WERI-Rb-1 (cell line): ENCODE data around the gene IRS1.

ENCODE experiments used
- DNase-seq: peaks from one replicate; pipeline ENCODE4 v3.0.0-alpha.2; 2020
- H3K27ac ChIP-seq: fragments of 250-450 bp; sonication (Bioruptor Pico); 2 replicates; pipeline ENCODE4 v1.5.1; 2020; ENCODE audit warnings: mild to moderate bottlenecking, moderate library complexity
- H3K27me3 ChIP-seq: fragments of 250-450 bp; sonication (Bioruptor Pico); 2 replicates; pipeline ENCODE4 v1.5.1; 2021; ENCODE audit warnings: mild to moderate bottlenecking, low read depth, moderate library complexity; ENCODE audit not compliant: insufficient read depth, severe bottlenecking
- H3K36me3 ChIP-seq: fragments of 250-450 bp; sonication (Bioruptor Pico); 2 replicates; pipeline ENCODE4 v1.5.1; 2020; ENCODE audit warnings: mild to moderate bottlenecking, moderate library complexity
- H3K4me3 ChIP-seq: 2 replicates; pipeline ENCODE4 v1.5.1; 2011; ENCODE audit warnings: low read depth, mild to moderate bottlenecking, control low read depth, low read length
- H3K9me3 ChIP-seq: fragments of 250-450 bp; sonication (Bioruptor Pico); 2 replicates; pipeline ENCODE4 v1.5.1; 2021; ENCODE audit warnings: mild to moderate bottlenecking, moderate library complexity; ENCODE audit not compliant: severe bottlenecking
- CTCF ChIP-seq: IDR thresholded peaks from 2 replicates; pipeline ENCODE4 v1.5.1; 2011; ENCODE audit warnings: low read depth, mild to moderate bottlenecking, control low read depth, inconsistent platforms, low read length

IRS1 gene

GRCh38 chr2:226800941-226801784, 1.5 kb upstream of the IRS1 start:
- peak overlapping the region; percentile 87 for H3K4me3 ChIP-seq
- H3K36me3 ChIP-seq = no peaks in the 10 kb centered on the region
- peak; percentile 90 for DNase-seq
- H3K27me3 ChIP-seq = no peaks in the 10 kb centered on the region
- no peak overlapping the region for H3K27ac ChIP-seq
- no peak for TF ChIP-seq CTCF
- no peaks in the 10 kb centered on the region for H3K9me3 ChIP-seq

- no peaks in the 10 kb centered on the region for H3K27me3 ChIP-seq
- H3K4me3 ChIP-seq = peak overlapping the region; percentile 87
- no peak overlapping the region for H3K27ac ChIP-seq
- H3K36me3 ChIP-seq = no peaks in the 10 kb centered on the region
- no peak for TF ChIP-seq CTCF
- no peaks in the 10 kb centered on the region for H3K9me3 ChIP-seq
- DNase-seq = peak; percentile 38
These were observed 638 bp upstream of the IRS1 start for GRCh38 chr2:226799976-226800940.

- TF ChIP-seq CTCF = no peak
- DNase-seq = no peak
- H3K36me3 ChIP-seq = no peaks in the 10 kb centered on the region
- H3K9me3 ChIP-seq = no peaks in the 10 kb centered on the region
- peak overlapping the region; percentile 31; the same call in 1 of the 2 replicates for H3K27ac ChIP-seq
- H3K27me3 ChIP-seq = no peaks in the 10 kb centered on the region
- H3K4me3 ChIP-seq = peak overlapping the region; percentile 80
These were observed 1.0 kb downstream of the IRS1 start for GRCh38 chr2:226798422-226799210.

GRCh38 chr2:226797989-226798421, 1.6 kb downstream of the IRS1 start:
- TF ChIP-seq CTCF = no peak
- no peak overlapping the region for H3K27ac ChIP-seq
- H3K4me3 ChIP-seq = no peak overlapping the region
- no peak for DNase-seq
- H3K36me3 ChIP-seq = no peaks in the 10 kb centered on the region
- no peaks in the 10 kb centered on the region for H3K9me3 ChIP-seq
- H3K27me3 ChIP-seq = no peaks in the 10 kb centered on the region

GRCh38 chr2:226797289-226797988, 2.2 kb downstream of the IRS1 start:
- H3K27ac ChIP-seq = no peak overlapping the region
- H3K27me3 ChIP-seq = no peaks in the 10 kb centered on the region
- no peaks in the 10 kb centered on the region for H3K9me3 ChIP-seq
- no peak overlapping the region for H3K4me3 ChIP-seq
- DNase-seq = no peak
- no peaks in the 10 kb centered on the region for H3K36me3 ChIP-seq
- TF ChIP-seq CTCF = no peak
